SKM-1 (cell line): Measurements from ENCODE around the gene PDGFRB.
A peak's percentile ranks its signal among the peaks of the same experiment; 100 is the strongest.

ENCODE experiments used
- DNase-seq: peaks from one replicate; lab custom pipeline; 2025; ENCODE audit not compliant: unreplicated experiment; lab: John Stamatoyannopoulos, UW

Gene PDGFRB

GRCh38 chr5:150155258-150156026 lies at the start of gene PDGFRB:
PDGFRB (minus strand) TSS chr5:150155845; CDS start chr5:150137047, 18,798 bp downstream.
- no peak for DNase-seq

- no peak for DNase-seq
Observed at GRCh38 chr5:150204590-150204960, 48.9 kb upstream of the PDGFRB start.

- DNase-seq, result no peak
Observed at GRCh38 chr5:150203832-150204589, 48.4 kb upstream of the PDGFRB start.

- DNase-seq, result no peak
Observed at GRCh38 chr5:150202501-150202900, 46.9 kb upstream of the PDGFRB start.

- no peak for DNase-seq
Observed at GRCh38 chr5:150197476-150197875, 41.8 kb upstream of the PDGFRB start.

- DNase-seq, result no peak
Observed at GRCh38 chr5:150196986-150197385, 41.3 kb upstream of the PDGFRB start.

GRCh38 chr5:150196514-150196913 lies 40.9 kb upstream of the PDGFRB start:
- DNase-seq, result no peak

- DNase-seq, result peak; percentile 35
Observed at GRCh38 chr5:150195736-150196485, 40.3 kb upstream of the PDGFRB start.

- DNase-seq, result no peak
Observed at GRCh38 chr5:150192462-150192861, 36.8 kb upstream of the PDGFRB start.

GRCh38 chr5:150190987-150191386 lies 35.3 kb upstream of the PDGFRB start:
- DNase-seq, result no peak

- no peak for DNase-seq
Observed at GRCh38 chr5:150190503-150190979, 34.9 kb upstream of the PDGFRB start.

- DNase-seq, result no peak
Observed at GRCh38 chr5:150189728-150190502, 34.3 kb upstream of the PDGFRB start, which contains the start of gene SLC6A7. SLC6A7 (plus strand) TSS chr5:150190062; CDS start chr5:150190328, 266 bp downstream.

GRCh38 chr5:150189326-150189725 lies 33.7 kb upstream of the PDGFRB start:
- no peak for DNase-seq

- no peak for DNase-seq
Observed at GRCh38 chr5:150188146-150188842, 32.6 kb upstream of the PDGFRB start.

- DNase-seq, result no peak
Observed at GRCh38 chr5:150186897-150187296, 31.3 kb upstream of the PDGFRB start.

GRCh38 chr5:150186137-150186536 lies 30.5 kb upstream of the PDGFRB start:
- no peak for DNase-seq

- DNase-seq, result peak; percentile 78
Observed at GRCh38 chr5:150184990-150185912, 29.6 kb upstream of the PDGFRB start.

- DNase-seq, result no peak
Observed at GRCh38 chr5:150184006-150184405, 28.4 kb upstream of the PDGFRB start.

GRCh38 chr5:150183436-150183835 lies 27.8 kb upstream of the PDGFRB start:
- DNase-seq, result no peak
